Nephron (organoid): ENCODE results near the gene VAV2.

ENCODE experiments used
- H3K27ac Mint-ChIP-seq, 3 experiments: 2 replicates each; pipeline ENCODE4 v1.8.0; 2020; ENCODE audit warnings: mixed read lengths in 3 of 3, mild to moderate bottlenecking in 2 of 3, moderate library complexity in 1 of 3
- H3K27me3 Mint-ChIP-seq: 2 replicates; pipeline ENCODE4 v1.8.0; 2021; ENCODE audit warnings: low read depth, mild to moderate bottlenecking, moderate library complexity, mixed read lengths
- H3K36me3 Mint-ChIP-seq: 2 replicates; pipeline ENCODE4 v1.8.0; 2020; ENCODE audit warnings: low read depth, mixed read lengths
- H3K4me1 Mint-ChIP-seq: 2 replicates; pipeline ENCODE4 v1.8.0; 2020; ENCODE audit warnings: mixed read lengths
- H3K4me3 Mint-ChIP-seq, 3 experiments: 2 replicates each; pipeline ENCODE4 v1.8.0; 2020; ENCODE audit warnings: mild to moderate bottlenecking in 3 of 3, mixed read lengths in 3 of 3, moderate library complexity in 2 of 3
- H3K9me3 Mint-ChIP-seq: 2 replicates; pipeline ENCODE4 v1.8.0; 2020; ENCODE audit warnings: mixed read lengths
- TF ChIP-seq, protein P1 (sequence below), 3 experiments: fragments of 200-600 bp; sonication (generic); IDR thresholded peaks; one replicate each; pipeline ENCODE4 v1.5.0; 2021; ENCODE audit warnings: antibody characterized with exemption in 3 of 3; ENCODE audit not compliant: unreplicated experiment in 3 of 3

VAV2 gene

DNA sequence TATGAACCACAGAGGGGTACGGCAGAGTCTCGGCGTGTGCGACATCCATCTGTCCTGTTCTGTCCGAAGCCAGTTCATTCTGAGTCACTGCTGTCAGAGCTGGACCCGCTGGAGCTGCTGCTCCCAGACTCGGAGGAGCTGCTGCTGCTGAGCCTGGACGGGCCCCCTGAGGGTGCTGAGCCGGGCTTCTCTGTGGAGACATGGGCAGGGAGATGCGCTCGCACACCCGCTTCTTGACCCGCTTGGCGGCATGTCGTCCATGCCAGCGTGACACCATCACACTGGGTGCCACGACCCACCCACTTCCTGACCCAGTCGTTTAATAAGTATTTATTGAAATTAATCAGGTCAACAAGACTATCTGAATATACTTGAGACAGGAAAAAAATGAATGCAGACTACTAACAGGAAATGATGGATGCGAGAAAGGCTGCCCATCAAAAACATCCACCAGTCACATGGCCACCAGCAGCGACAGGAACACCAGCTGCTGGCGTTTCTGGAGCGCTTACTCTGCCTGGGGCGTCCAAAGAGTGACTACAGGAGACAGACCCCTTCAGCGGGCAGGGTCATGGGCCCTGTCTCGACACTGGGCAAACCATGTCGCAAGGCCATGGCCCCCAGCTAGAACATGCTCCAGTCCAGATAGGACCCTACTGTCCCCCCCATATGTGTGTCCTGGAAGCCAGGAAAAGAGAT is 41.5 kb upstream of the VAV2 start:
- TF ChIP-seq, protein P1, sequence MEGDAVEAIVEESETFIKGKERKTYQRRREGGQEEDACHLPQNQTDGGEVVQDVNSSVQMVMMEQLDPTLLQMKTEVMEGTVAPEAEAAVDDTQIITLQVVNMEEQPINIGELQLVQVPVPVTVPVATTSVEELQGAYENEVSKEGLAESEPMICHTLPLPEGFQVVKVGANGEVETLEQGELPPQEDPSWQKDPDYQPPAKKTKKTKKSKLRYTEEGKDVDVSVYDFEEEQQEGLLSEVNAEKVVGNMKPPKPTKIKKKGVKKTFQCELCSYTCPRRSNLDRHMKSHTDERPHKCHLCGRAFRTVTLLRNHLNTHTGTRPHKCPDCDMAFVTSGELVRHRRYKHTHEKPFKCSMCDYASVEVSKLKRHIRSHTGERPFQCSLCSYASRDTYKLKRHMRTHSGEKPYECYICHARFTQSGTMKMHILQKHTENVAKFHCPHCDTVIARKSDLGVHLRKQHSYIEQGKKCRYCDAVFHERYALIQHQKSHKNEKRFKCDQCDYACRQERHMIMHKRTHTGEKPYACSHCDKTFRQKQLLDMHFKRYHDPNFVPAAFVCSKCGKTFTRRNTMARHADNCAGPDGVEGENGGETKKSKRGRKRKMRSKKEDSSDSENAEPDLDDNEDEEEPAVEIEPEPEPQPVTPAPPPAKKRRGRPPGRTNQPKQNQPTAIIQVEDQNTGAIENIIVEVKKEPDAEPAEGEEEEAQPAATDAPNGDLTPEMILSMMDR (IDR thresholded peaks at IDR 0.05; ENCODE audit: unreplicated experiment in 3 of 3), result no peak
- H3K4me3 Mint-ChIP-seq, result no peak overlapping the region

DNA sequence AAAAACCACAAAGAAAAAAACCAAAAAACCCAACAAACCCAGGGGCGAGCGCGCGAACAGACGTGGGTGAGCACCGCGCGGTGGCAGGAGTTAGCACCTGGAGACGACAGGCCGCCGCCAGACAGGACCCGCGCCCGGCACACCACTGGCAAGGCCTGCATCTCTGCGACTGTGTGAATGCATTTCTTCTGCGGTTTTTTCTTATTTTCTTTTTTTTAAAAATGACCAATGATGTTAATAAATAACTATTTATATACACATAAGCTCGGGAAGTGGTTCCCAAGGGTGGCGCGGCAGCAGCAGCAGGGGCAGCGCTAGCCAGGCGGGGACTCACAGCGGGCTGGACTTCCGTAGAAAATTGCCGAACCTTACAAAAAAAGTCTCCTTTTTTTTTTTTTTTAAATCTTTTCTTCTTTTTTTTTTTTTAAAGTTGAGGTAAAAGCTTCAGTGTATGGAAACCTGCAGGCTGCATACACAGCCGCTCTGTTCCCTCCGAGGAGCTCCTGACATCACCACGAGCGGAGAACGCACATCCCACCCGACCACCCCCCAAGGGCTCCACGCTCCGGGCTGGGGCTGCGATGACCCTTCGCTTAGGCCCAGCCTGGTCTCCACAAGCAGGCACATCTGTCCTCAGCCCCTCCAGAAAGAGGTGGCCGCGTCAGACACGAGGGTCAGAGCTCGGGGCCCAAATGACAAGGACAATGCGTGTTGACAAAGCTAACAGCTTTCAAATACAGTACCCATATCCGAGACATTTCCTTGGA is 40.5 kb upstream of the VAV2 start:
- H3K4me1 Mint-ChIP-seq, result no peaks in the 10 kb centered on the region
- H3K36me3 Mint-ChIP-seq, result peaks cover 58% of the 10 kb centered on the region
- H3K4me3 Mint-ChIP-seq, result no peak overlapping the region
- H3K9me3 Mint-ChIP-seq, result no peaks in the 10 kb centered on the region
- H3K27me3 Mint-ChIP-seq, result no peaks in the 10 kb centered on the region
- no peak overlapping the region for H3K27ac Mint-ChIP-seq
- TF ChIP-seq, protein P1 (IDR thresholded peaks at IDR 0.05; ENCODE audit: unreplicated experiment in 3 of 3), result no peak

More for the DNA sequence above, 41.5 kb upstream of the VAV2 start:
- Mint-ChIP-seq H3K27ac (no peak overlapping the region), H3K9me3 (peaks cover 5% of the 10 kb centered on the region), H3K4me1 (no peaks in the 10 kb centered on the region), H3K36me3 (peaks cover 61% of the 10 kb centered on the region), H3K27me3 (no peaks in the 10 kb centered on the region)

DNA sequence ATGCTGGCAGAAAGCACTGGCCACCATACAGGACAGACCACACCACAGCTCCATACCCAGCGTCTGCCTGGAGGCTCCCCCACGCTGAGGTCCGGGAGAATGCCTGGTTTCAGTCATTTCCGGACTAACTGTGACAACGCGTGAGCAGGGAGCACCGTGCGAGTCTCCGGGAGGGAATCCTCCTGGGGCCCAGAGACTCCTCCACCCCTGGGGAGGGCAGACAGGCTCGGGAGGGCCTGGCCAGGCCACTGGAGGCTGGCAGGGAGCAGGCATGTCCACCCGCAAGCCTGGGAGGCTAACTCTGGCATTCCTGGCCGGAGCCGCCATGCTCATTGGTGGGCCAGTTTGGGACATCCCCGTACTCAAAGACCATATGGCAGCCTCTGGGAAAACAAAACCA is 39.7 kb upstream of the VAV2 start:
- Mint-ChIP-seq H3K27ac (no peak overlapping the region), H3K27me3 (no peaks in the 10 kb centered on the region), H3K4me3 (no peak overlapping the region), H3K9me3 (no peaks in the 10 kb centered on the region), H3K36me3 (peaks cover 57% of the 10 kb centered on the region), H3K4me1 (no peaks in the 10 kb centered on the region)
- TF ChIP-seq, protein P1 (IDR thresholded peaks at IDR 0.05; ENCODE audit: unreplicated experiment in 3 of 3), result no peak

DNA sequence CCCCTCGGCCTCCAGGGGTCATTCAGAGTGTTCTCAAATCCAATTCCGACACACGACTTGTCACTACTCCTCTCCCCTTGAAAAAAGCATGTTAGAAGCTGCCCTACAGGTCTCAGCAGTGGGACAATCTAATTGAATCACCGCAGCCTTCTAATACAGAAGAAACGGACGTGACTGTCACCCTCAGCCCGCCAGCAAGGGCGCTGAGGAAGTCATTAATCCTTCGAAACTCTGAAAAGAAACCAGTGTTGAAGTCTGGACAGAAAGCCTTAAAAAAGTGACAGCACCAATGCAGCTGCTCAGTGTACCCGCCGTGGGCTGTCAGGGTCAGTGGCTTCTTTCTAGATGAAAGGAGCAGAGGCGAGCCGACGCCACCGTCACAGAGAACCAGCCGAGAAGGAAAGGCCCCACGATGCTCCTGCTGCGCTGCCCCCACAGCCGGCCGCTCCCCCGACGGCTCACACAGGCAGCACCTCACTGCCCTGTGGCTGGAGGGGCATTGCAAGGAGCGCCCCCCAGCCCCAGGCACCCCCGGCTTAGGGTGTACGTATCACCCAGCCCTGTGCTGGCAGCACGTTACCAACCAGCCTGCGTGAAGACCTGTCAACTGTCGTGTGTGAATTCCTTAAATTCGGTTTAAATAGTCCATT is 38.8 kb upstream of the VAV2 start:
- Mint-ChIP-seq H3K36me3 (peaks cover 50% of the 10 kb centered on the region), H3K9me3 (no peaks in the 10 kb centered on the region), H3K27ac (peak overlapping the region in 2 of 3 experiments; percentile 43 to 53), H3K4me3 (peak overlapping the region in 1 of 3 experiments; percentile 14), H3K4me1 (no peaks in the 10 kb centered on the region), H3K27me3 (no peaks in the 10 kb centered on the region)
- TF ChIP-seq, protein P1 (IDR thresholded peaks at IDR 0.05; ENCODE audit: unreplicated experiment in 3 of 3), result no peak

DNA sequence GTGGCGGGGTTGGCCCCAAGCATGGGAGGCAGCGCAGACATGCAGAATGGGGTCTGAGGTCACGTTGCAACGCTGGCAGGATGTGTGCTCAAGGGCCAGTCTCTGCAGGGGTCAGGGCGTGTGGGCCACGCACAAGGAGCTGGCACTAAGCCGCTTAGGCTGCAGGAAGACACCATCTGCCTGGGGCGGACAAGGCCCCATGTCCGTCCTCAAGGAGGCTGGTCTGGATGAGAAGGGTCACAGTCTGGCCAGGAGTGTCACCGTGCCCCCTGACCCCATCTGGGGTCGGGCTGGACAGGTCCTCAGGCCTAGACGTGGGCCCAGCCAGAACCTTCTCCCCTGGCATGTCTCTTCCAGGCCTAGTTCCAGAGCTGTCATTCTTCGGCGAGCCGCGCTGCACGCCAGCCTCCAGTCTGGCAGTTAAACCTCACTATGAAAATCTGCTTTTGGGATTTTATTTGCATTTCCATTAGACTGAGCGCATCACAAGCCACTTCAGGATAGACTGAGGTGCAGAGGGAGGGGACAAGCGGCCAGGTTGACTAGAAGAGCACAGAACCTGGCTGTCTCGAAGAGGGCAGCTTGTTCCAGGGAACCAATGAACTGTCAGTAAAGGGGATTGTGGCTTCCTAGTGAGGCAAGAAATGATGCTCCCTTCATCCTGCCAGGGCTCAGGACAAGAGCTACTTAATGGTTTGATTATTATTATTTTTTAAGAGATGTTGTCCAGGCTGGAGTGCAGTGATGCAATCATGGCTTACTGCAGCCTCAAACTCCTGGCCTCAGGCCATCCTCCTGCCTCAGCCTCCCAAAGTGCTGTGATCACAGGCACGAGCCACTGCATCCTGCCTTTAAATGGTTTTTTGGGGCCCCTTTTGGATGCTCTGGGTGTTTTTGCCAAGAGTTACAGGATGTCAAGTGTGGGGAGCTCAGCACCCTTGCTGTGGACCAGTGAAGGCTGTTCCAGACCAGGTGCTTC is 37.4 kb upstream of the VAV2 start:
- Mint-ChIP-seq H3K27me3 (no peaks in the 10 kb centered on the region), H3K27ac (no peak overlapping the region), H3K4me1 (no peaks in the 10 kb centered on the region), H3K4me3 (peak overlapping the region in 1 of 3 experiments; percentile 17), H3K9me3 (no peaks in the 10 kb centered on the region), H3K36me3 (peaks cover 43% of the 10 kb centered on the region)
- TF ChIP-seq, protein P1 (IDR thresholded peaks at IDR 0.05; ENCODE audit: unreplicated experiment in 3 of 3), result no peak
